Globus pallidus (tissue), 1 donor: Measurements from ENCODE around the gene DGKD.
A peak's percentile ranks its signal among the peaks of the same experiment; 100 is the strongest.
"Not testable (repeated sequence)": the region's sequence is repeated elsewhere in the genome, so short reads cannot be mapped to it uniquely, and the experiment has no call there.

Experiments
- DNase-seq: peaks from one replicate; pipeline ENCODE4 v3.0.0-alpha.2; 2015; ENCODE audit warnings: low spot score

DGKD gene

DNA sequence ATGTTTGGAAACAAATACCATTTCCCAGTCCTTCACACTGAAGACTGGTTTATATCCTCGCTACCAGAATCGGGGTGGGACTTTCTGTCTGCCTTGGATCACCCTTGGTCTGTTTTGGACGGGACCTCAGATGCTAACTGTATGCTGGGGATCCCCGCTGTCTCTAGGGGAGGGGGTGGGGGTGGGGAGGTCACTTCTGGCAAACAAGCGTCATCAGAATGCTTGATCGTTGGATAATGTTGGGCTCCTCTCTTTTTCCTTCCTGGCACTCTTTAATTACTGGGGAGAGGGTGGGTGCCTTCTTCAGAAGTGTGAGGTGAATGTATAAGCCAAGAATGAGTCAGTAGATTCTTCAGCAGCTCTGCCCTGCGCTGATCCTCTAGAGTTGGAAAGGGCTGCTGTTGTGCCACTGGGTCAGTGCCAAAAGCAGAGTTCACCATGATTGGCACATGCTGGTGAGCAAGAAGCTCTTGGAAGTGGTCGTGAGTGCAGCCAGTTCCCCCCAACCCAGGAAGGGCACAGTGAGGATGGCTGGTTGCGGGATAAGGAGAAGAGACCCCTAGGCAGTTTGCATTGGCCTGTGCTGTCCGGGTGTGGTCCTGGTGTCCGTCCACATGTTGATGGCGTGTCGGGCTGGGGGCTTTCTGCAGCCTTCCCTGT lies 32.2 kb downstream of the DGKD start:
- peak; percentile 29 for DNase-seq

DNA sequence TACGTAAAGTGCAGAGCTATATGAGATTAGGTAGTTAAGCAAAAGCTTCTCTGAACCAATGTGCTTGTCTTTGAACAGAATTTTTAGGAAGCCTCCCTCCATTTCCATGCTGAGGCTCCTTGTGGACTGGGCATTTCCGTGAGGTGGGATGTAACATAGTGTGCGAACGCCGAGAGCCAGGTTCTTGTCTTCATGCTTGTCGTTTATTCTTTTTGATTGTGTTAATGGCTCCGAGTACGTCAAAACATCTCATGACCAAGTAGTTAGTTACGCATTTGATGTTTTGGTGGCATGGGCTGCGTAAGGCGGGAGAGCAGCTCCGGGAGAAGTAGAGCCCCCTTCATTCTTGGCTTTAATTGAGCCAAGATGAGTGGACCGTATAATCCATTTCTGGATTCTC lies 32.9 kb downstream of the DGKD start:
- DNase-seq, result peak; percentile 24

DNA sequence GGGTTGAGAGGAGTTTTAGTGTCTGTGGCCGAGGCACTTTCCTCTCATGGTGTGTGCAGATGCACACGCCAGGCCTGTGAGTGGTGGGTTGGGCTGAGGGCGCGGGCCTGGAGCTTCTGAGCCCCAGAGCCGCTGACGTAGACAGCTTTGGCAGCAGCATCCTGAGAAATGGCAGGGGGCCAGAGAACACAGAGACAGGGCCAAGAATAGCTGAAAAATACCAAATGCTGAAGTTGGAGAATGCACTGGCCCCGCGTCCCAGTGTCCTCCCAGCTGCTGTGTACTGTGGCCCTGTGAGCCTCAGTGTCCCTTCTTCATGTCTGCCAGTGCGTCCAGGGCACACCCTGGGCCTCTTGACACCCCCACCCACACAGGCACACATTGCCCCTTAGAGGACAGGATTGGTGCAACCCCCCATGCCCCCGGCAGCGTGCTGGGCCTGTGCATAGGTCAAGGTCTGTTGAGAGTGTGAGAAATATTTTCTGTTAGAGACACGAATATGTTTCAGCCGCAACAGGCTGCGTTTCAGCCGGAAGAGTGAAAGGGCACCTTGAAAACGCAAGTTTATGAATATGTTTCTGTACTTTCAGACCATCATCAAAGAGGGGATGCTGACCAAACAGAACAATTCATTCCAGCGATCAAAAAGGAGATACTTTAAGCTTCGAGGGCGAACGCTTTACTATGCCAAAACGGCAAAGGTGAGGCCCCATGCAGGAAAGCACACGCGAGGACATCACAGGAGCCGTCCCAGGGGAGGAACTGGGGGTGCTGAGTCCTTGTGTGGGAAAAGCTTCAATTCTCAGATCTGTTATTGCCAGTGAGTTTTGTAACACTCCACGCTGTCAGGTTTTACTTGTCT lies 33.6 kb downstream of the DGKD start:
- peak; percentile 93 for DNase-seq

DNA sequence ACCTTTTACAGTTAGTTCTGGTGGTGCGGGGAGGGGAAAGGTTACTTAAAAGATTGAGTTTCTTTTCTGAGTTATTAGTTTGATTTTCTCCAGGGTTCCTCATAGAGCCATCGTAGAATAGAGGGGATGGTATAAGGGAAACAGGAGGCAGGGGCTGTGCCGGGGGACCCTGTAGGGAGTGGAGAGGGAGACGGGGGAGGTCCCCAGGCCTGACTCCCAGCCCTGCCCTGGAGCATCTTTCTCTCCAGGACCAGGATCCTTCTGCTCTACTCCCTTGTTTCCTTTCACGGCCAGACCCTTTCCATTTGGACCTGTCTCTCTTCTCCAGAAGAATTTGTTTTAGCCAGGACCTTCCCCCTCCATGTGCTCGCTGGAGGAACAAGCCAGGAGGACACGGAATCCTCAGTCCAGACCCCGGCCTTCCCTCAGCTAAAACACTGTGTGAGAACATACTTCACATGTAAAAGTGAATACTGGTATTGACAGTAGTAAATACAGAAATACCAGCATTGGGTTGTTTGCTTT lies 35.4 kb downstream of the DGKD start:
- no peak for DNase-seq

DNA sequence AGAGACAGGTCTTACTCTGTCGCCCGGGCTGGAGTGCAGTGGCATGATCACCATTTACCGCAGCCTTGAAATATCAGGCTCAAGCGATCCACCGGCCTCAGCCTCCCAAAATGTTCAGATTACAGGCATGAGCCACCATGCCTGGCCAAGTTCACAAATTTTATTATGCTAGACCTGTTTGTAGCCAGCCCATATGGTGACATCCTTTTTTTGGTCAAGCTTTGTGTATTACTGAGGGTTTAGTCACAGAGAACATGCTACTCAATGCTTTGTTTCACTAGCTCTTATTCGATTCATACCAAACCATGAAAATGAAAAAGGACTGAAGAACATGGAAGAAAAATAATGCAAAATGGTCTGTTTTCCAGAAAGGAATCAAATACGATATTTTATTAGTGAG lies 41.4 kb downstream of the DGKD start:
- no peak for DNase-seq

DNA sequence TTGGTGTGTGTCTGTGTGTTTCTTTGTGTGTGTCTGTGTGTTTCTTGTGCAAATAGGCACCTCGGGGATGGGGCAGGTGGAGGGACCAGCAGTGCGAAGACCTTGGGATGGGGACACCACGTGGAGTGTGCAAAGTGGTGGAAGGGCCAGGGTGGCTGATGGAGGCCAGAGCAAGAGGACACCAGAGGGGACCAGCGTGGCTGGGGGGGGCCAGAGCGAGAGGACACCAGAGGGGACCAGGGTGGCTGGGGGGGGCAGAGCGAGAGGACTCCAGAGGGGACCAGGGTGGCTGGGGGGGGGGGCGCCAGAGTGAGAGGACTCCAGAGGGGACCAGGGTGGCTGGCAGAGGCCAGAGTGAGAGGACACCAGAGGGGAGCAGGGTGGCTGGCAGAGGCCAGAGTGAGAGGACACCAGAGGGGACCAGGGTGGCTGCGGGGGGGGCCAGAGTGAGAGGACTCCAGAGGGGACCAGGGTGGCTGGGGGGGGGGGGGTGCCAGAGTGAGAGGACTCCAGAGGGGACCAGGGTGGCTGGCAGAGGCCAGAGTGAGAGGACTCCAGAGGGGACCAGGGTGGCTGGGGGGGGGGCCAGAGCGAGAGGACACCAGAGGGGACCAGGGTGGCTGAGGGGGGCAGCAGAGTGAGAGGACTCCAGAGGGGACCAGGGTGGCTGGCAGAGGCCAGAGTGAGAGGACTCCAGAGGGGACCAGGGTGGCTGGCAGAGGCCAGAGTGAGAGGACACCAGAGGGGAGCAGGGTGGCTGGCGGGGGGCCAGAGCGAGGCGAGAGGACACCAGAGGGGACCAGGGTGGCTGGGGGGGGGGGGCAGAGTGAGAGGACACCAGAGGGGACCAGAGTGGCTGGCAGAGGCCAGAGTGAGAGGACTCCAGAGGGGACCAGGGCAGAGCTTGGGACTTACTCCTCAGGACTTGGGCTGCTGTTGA lies 42.7 kb downstream of the DGKD start:
- DNase-seq, result not testable (repeated sequence)

DNA sequence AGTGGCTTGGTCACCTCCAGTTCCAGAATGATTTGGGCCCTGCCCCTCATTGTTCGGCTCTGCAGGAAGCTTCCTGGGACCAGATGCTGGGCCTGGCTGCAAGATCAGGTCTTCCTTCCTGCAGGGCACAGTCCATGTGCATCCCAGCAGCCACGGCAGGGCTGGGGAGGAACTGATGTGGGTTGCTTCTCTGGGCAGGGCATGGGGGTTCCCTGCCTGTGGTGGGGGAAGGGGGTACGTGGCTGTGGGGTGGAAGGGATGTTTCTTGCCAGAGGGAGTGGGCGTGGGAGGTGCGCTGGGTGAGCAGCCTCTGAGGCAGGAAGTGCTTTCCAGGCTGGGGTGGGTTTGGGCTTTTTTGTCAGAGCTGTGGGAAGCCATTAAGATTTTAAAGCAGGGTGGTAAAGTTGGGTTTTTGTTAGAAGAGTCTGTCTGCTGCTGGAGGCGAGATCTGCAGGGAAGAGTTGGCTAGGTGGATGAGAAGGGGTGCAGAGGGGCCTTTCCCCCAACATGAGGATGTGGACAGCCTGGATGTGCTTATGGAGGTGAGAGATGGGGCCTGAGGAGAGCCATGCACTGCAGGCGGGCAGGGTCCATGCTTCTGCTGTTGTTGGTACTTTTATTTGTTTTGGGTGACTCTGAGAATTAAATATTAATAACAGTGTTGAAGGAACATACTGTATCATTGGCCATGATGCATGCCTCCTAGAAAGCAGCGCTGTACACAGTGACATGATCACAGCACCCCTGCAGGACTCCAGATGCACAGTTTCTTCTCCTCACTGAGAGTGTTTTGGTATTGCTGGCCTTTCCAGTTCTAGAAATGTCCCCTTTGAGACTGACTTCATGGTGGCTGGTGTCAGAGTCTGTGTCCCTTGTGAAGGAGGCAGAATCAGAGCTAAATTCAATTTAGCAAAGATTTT lies 45.3 kb downstream of the DGKD start:
- DNase-seq, result no peak

DNA sequence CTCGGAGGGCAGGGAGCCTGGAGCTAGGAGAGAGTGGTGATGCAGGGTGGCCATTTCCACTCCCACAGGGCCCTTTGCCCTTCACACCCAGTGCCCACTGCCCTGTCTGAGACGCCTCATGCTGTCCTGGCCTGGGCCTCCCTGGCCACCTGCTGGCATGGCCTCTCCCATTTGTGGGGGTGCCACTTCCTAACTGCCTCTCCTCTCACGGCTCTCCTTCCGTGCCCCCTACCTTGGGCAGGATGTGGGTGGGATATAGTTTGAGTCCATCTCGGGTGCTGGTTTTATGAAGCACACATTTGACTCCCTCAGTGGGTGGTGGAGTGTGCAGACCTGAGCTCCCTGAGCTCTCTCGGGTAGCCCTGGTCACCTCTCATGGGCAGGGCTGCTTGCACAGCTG lies 46.0 kb downstream of the DGKD start:
- DNase-seq, result no peak

DNA sequence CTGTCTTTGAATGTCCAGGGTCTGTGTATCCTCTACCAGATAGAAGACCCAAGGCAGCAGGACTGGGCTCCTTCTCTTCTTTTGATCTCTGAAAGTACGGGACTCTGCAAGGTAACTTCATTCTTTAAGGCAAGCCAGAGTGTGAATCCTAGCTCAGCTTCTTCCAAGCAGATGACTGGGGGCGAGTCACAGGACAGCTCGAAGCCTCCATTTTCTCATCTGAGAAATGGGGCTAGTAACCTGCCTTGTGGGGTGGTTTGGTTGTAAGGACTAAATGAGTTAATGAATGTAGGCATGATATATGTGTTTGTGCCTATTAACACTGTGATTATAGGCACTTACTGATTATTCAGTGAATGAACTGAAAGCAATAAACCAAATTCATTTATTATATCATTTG lies 46.7 kb downstream of the DGKD start:
- DNase-seq, result no peak

DNA sequence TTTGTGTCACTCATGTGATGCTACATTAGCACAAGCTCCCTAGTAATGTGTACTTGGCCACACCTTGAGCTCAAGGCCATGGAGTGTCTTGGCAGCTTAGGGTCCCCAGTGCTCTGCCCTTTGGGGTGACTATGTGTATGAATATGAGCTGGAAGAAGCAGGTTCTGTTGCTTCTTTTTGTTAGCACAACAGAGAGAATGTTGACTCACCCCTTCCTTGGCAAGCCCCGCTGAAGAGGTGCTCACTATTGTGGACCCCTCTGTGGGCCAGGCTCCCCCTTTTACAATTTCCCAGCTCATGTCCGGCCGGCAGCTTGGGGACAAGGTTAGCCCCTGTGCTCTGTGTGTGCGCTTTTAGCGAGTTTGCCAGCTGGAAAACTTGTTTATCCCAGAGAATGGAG lies 48.1 kb downstream of the DGKD start:
- DNase-seq, result no peak

DNA sequence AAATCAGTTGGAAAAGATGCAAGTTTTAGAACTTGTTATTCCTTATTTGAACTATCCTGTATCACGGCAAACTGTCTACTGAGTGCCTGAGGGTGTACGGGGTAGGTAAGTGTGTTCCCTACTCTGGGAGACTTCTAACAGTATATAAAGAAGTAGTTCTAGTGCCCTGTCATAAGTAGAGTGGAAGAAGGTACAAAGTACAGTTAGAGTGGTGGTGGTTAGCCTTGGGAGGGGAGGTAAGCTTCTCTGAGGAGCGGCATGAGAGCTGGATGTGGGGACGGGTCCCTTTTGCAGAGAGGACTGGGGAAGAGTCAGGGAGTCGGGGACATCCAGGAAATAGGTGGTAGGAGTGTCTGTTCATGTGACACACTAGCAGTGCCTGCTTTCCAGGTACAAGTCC lies 48.5 kb downstream of the DGKD start:
- DNase-seq, result no peak

DNA sequence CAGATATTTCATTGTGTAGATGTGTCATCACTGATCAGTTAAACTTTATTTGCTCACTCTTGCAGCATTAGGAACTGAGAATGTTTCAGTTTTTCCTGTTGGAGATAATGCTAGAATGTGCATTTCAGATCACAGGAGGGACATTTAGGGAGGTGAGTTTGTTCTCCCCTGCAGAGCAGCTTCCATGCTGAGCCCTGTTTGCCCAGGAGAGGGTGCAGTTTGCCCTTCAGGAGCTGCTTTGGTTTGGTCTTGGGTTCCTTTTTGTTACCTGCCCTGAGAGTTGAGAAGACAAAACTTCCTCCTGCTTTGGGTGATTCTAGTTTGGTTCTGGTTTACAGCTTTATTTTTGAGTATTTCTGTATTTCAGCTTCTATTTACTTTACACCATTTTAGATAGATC lies 49.9 kb downstream of the DGKD start:
- no peak for DNase-seq

DNA sequence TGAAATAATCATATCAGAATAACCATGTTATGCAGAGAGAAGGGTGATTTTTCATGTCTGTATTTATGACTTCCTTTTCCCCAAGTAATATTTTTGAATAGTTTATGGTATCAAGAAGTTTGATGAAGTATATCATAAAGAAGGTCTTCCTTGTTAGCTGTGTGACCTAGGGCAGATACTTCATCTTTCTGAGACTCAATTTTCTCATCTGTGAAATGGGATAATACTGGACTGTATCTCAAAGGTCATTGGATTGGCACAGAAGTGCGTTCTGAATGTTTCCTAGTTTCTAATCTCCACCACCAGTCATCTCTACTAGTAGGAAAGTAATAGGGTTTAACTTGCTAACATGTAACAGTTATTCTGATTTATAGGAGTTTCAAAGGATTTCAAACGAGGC lies 52.6 kb downstream of the DGKD start:
- no peak for DNase-seq

DNA sequence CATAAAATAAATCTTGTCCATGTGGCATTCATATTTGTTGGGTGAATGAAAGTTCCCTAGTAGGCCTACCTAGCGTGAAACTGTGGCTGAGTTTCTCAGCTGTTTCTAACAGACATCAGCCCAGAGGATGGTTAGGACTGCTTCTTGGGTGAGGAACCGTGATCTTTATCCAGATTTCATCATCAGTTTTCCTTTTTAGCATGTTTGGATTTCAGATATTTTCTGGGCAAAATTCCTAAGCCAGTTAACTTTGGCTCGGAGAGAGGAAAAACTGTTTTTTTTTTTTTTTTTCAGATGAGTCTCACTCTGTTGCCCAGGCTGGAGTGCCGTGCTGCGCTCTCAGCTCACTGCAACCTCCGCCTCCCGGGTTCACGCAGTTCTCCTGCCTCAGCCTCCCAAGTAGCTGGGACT lies 53.5 kb downstream of the DGKD start:
- no peak for DNase-seq

DNA sequence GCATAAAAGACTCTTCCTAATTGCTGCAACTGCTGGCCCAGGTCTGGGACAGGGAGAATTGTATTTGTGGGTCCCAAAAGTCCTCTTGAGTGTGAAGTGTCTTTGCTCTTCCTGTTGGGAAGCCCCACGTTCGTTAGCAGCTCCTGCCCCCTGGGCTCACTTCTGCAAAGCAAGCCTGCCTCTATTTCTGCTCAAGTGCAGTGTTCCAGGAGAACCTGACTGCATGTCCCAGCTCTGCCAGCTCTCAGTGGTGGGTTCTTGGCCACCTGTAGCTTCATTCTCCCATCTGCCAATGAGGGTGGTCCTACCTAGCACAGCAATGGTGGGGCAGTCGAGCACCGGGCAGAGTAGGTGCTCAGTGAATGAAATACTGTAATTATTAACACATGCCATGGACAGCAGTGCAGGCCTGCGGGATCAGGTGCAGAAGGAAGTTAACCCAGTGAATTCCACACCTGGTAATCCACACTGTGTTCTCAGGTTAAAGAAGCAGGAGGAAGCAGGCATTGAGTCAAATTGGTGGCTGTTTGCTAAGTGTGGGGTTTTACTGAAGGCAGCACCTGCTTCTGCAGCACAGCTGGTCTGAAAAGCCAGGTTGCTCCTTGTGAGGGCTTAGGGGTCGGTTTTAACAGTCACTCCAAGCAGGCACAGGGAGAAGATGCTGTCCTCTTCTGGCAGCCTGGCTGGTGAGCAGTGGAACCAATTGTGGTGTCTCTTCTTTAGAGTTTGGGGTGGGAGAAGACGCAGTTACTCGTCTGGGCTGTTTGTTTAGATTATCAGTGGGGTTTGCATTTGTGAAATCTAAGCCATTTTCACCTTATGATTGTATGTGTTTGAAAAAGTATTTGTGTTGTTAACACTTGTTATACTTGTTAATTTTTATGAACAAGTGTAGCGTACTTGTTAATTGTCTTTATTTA lies 54.3 kb downstream of the DGKD start:
- DNase-seq, result no peak

DNA sequence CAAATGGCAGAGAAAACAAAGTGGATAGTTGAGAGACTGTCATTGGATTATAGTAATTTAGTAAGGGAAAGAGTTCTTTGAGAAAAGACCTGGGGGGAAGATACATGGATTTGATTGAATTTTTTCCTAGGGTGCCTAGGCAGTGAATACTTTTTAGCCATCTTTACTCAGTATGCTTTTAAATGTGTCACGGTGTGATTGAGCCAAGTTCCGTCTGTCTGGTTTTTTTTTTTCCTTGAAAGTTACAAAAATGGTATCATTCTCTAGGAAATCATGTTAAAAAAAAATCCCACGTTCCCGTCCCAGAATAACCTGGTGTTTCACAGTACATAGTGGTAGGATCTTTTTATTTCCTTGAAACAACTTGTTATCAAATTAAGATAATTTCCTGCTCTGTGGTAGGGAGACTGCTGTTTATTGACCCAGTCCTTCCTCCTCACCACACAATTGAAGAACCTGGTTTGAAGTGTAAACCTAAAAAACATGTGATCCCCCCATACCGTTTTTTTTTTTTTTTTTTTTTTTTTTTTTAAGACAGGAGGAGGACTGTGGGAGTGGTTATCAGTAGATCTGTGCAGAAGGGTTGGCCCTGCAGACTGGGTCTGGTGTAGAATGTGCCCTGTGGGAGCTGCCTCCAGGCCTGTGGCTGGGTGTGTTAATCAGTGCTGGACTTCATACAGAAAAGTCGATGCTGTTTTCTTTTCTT lies 55.1 kb downstream of the DGKD start:
- DNase-seq, result no peak

DNA sequence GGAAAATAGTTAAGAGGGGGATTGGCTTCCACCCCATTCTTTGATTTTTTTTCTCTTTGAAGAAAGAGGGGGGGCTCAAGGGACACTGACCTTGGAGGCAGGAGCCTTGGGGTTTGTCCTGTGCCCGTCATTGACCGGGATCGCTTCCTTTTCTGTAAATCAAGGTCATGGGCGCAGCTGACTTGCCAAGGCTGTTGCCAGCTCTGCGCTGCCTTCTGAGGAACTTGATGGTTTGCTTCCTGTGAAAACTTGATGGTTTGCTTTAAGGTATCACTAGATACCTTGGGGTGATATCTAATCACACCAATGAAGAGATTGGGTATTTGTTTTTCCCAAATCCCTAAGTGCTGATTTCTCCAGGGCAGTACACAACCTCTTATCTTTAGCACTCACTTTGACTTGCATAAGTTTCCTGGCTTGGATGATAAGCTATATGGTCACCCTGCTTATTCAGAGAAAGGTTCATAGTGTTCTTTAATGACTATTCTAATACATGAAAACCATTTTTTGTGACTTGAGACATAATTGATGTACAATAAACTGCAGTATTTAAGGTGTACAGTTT lies 56.0 kb downstream of the DGKD start:
- no peak for DNase-seq

DNA sequence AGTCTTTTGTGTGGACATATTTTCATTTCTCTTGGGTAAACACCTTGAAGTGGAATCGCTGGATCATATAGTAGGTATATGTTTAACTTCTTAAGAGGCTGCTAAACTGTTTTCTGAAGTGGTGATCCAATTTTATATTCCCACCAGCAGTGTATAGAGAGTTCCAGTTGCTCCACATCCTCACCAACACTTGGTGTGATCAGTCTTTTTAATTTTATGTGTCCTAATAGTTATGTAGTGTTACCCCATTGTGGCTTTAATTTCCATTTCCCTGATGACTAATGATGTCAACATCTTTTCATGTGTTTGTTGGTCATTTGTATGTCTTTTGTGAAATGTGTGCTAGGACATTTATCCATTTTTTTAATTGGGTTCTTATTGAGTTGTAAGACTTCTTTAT lies 56.9 kb downstream of the DGKD start:
- no peak for DNase-seq

DNA sequence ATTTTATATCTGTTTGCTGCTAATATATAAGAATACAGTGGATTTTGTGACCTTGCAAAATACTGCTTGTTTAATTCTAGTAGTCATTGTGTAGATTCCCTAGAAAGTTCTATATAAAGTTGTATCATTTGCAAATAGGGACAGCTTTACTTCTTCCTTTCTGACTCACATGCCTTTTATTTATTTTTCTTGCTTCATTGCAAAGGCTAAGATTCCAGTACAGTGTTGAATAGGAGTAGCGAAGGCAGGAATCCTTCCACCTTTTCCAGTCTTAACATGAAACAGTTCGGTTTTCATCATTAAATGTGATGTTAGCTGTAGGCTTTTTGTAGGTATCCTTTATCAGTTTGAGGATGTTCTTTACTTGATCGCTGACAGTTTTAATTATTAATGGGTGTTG lies 58.1 kb downstream of the DGKD start:
- DNase-seq, result no peak
